Prostate gland (tissue), 2 donors: ENCODE results near the gene PIAS1. TPM values are rescaled to one million over a fixed set of nuclear protein-coding genes. Genes with fewer than 3 reads are reported as not detected.
"Not testable (repeated sequence)": the region's sequence is repeated elsewhere in the genome, so short reads cannot be mapped to it uniquely, and the experiment has no call there.

Experiments used
- DNase-seq: peaks from one replicate; pipeline ENCODE4 v3.0.0-alpha.2; 2019; ENCODE audit warnings: low spot score
- H3K27ac ChIP-seq, 2 donors: fragments of 200-600 bp; sonication (generic); 2 replicates each; pipeline ENCODE4 v1.5.1; 2017 to 2019
- H3K27me3 ChIP-seq: fragments of 200-600 bp; sonication (generic); replicated peaks from 2 replicates; pipeline ENCODE4 v1.5.1; 2019; ENCODE audit not compliant: insufficient read depth
- H3K36me3 ChIP-seq, 2 donors: fragments of 200-600 bp; sonication (generic); 1 replicate in 1 of 2; 2 replicates in 1 of 2; pipeline versions ENCODE4 v1.5.1 to v1.8.1; 2017 to 2019
- H3K4me1 ChIP-seq: fragments of 200-600 bp; sonication (generic); replicated peaks from 2 replicates; pipeline ENCODE4 v1.5.1; 2019
- H3K4me3 ChIP-seq, 2 donors: fragments of 200-600 bp; sonication (generic); 2 replicates each; pipeline ENCODE4 v1.5.1; 2017 to 2019
- H3K9me3 ChIP-seq: fragments of 200-600 bp; sonication (generic); 2 replicates; pipeline ENCODE4 v1.5.1; 2017
- POLR2A ChIP-seq: fragments of 450-650 bp; IDR thresholded peaks from one replicate; pipeline ENCODE4 v1.6.1; 2016; ENCODE audit warnings: antibody characterized with exemption, mild to moderate bottlenecking
- POLR2AphosphoS5 ChIP-seq: sonication (generic); formaldehyde crosslinking; IDR thresholded peaks from one replicate; pipeline ENCODE4 v1.6.1; 2017; ENCODE audit warnings: antibody characterized with exemption
- WGBS: methylation state at CpG from one replicate; pipeline ENCODE4 v1.1.5; 2018; 5-methylcytosine and 5-hydroxymethylcytosine counted together
- intact Hi-C: fragments of 100-400 bp; cut with DNase I; formaldehyde crosslinking; loops from one replicate; pipeline ENCODE4 v1.14.2; 2022
- total RNA-seq, 2 donors: library from RNA; depleted of rRNA; stranded (reverse); fragments of >200 nt; gene quantifications; one replicate each; pipeline ENCODE4 v1.1.0, GENCODE V29; 2016
- TF ChIP-seq, protein P1 (sequence below), 4 experiments: fragments of 200-600 bp in 2 of 4; fragments of 450-650 bp in 2 of 4; sonication (generic) in 2 of 4; IDR thresholded peaks; 1 replicate in 3 of 4; 2 replicates in 1 of 4; pipeline ENCODE4 v1.5.1; 2016 to 2019; ENCODE audit warnings: antibody characterized with exemption in 4 of 4, mild to moderate bottlenecking in 2 of 4, moderate library complexity in 2 of 4

Gene PIAS1
- total RNA-seq, 2 donors from 2014 or later: 40.9 to 58.4 TPM

DNA sequence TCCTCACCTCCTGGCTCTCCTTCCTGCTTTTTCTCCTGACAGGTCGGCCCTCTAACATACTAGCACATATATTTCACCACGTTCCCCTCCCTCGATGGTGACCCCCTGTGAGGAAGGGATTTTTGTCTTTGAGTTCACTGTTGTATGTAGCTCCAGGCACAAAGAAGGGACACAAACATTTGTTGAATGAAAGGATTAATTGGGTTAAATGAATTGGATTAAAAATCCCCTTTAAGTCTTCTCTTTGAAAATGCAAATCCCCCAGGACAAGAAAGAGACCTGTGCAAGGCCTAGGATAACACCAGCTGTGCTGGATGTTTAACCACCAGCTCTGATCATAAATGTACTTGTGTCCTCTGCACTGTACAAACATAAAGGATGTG is 147.8 kb downstream of the PIAS1 start:
- WGBS: 37% methylated on average over 3 of the region's 3 CpGs
- Histone ChIP-seq H3K4me3 (no peak overlapping the region), H3K27ac (no peak overlapping the region), H3K36me3 (no peaks in the 10 kb centered on the region), H3K27me3 (no peaks in the 10 kb centered on the region), H3K4me1 (peaks cover 13% of the 10 kb centered on the region), H3K9me3 (no peaks in the 10 kb centered on the region)
- intact Hi-C loops: no loop called here
- TF ChIP-seq POLR2AphosphoS5 (no peak), POLR2A (no peak)
- TF ChIP-seq, protein P1, sequence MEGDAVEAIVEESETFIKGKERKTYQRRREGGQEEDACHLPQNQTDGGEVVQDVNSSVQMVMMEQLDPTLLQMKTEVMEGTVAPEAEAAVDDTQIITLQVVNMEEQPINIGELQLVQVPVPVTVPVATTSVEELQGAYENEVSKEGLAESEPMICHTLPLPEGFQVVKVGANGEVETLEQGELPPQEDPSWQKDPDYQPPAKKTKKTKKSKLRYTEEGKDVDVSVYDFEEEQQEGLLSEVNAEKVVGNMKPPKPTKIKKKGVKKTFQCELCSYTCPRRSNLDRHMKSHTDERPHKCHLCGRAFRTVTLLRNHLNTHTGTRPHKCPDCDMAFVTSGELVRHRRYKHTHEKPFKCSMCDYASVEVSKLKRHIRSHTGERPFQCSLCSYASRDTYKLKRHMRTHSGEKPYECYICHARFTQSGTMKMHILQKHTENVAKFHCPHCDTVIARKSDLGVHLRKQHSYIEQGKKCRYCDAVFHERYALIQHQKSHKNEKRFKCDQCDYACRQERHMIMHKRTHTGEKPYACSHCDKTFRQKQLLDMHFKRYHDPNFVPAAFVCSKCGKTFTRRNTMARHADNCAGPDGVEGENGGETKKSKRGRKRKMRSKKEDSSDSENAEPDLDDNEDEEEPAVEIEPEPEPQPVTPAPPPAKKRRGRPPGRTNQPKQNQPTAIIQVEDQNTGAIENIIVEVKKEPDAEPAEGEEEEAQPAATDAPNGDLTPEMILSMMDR (IDR thresholded peaks at IDR 0.05): no peak
- DNase-seq: no peak

DNA sequence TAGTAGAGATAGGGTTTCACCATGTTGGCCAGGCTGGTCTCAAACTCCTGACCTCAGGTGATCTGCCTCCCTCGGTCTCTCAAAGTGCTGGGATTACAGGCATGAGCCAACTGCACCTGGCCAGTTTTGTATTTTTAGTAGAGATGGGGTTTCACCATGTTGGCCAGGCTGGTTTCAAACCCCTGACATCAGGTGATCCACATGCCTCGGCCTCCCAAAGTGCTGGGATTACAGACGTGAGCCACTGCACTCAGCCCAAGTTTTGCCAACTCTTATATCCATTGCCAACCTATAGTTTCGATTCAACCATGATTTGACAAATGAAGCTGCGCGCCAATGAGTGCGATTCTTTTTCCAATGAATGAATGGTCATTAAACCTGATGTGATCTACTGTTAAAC is 148.9 kb downstream of the PIAS1 start:
- H3K36me3 ChIP-seq, H3K9me3 ChIP-seq, H3K27me3 ChIP-seq, DNase-seq, H3K27ac ChIP-seq, intact Hi-C loops, H3K4me3 ChIP-seq: not testable (repeated sequence)
- WGBS: 96% methylated on average over 7 of the region's 7 CpGs
- peaks cover 13% of the 10 kb centered on the region for H3K4me1 ChIP-seq

DNA sequence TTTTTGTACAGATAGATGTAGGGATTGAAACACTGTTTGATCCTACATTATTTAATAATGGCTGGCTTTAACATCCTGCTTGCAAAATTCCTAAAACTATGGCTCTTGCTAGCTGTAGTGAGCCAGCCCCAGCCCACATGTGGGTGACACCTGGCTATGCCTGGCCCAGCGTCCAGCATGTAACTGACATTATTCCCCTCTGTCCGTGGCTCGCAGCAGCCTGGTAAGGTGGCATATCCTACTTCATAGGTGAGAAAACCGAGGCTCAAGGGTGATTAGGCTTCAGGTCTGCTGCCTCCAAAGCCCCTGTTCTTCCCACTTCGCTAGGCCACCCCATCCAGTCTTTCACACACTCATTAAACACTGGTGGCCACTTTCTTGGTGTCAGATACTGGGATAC is 149.4 kb downstream of the PIAS1 start:
- H3K27me3 ChIP-seq: no peaks in the 10 kb centered on the region
- H3K4me1 ChIP-seq: peaks cover 13% of the 10 kb centered on the region
- WGBS: 96% methylated on average over 5 of the region's 5 CpGs
- no peak overlapping the region for H3K4me3 ChIP-seq
- no peaks in the 10 kb centered on the region for H3K9me3 ChIP-seq
- H3K36me3 ChIP-seq: no peaks in the 10 kb centered on the region
- no peak for DNase-seq
- no peak overlapping the region for H3K27ac ChIP-seq
- intact Hi-C loops: no loop called here
- no peak for TF ChIP-seq POLR2A
- TF ChIP-seq, protein P1 (IDR thresholded peaks at IDR 0.05): no peak
- TF ChIP-seq POLR2AphosphoS5: no peak

GRCh38 chr15:68203956-68204355 is 149.8 kb downstream of the PIAS1 start:
- DNase-seq: no peak
- WGBS: 92% methylated on average over 5 of the region's 5 CpGs
- no peaks in the 10 kb centered on the region for H3K27me3 ChIP-seq
- H3K4me1 ChIP-seq: peaks cover 13% of the 10 kb centered on the region
- intact Hi-C loops: no loop called here
- H3K4me3 ChIP-seq: no peak overlapping the region
- no peaks in the 10 kb centered on the region for H3K9me3 ChIP-seq
- H3K36me3 ChIP-seq: no peaks in the 10 kb centered on the region
- TF ChIP-seq POLR2A: no peak
- no peak for TF ChIP-seq POLR2AphosphoS5
- TF ChIP-seq, protein P1 (IDR thresholded peaks at IDR 0.05): no peak
- H3K27ac ChIP-seq: no peak overlapping the region

DNA sequence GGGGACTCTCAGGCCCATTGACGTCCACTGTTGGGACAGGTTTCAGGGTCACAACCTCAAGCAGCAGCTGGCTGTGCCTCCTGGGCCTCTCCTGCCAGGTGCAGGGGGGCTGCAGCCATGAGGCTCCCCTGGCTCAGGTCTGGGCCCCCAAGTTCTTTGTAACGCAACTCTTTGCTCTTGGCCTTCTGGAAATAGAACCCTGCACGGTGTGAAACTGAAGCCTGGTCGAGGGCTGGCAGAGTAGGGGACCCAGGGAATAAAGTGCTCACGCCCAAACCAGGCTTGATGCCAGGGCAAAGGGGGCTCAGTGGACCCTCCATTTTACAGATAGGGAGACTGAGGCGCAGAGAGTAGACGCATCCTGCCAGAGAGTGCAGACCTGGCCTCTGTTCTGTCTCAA is 150.2 kb downstream of the PIAS1 start:
- Histone ChIP-seq H3K27me3 (no peaks in the 10 kb centered on the region), H3K4me3 (no peak overlapping the region), H3K36me3 (no peaks in the 10 kb centered on the region), H3K9me3 (no peaks in the 10 kb centered on the region), H3K27ac (peak overlapping the region in 1 of 2 donors; percentile 53), H3K4me1 (peaks cover 13% of the 10 kb centered on the region)
- TF ChIP-seq, protein P1 (IDR thresholded peaks at IDR 0.05): no peak
- TF ChIP-seq POLR2A (no peak), POLR2AphosphoS5 (no peak)
- no peak for DNase-seq
- WGBS: 82% methylated on average over 7 of the region's 7 CpGs
- intact Hi-C loops: no loop called here
